K562 (cell line): ENCODE measurements around the gene C16orf92. TPM values are rescaled to one million over a fixed set of nuclear protein-coding genes. Genes with fewer than 3 reads are reported as not detected.

Experiments used
- ARHGAP35 ChIP-seq: fragments of 450-650 bp; IDR thresholded peaks from 2 replicates; pipeline ENCODE4 v1.6.1; 2018; ENCODE audit not compliant: partially characterized antibody
- ELF2 ChIP-seq: fragments of 250-450 bp; sonication (Bioruptor Pico); IDR thresholded peaks from 2 replicates; pipeline ENCODE4 v1.5.0; 2021; ENCODE audit warnings: mild to moderate bottlenecking
- FOXA3 ChIP-seq, 2 experiments: fragments of 450-650 bp in 1 of 2; sonication (generic) in 1 of 2; formaldehyde crosslinking; IDR thresholded peaks in 1 of 2; conservative IDR thresholded peaks in 1 of 2; 2 replicates each; pipeline versions ENCODE4 v1.4.0 to v1.8.0; 2020 to 2022; ENCODE audit warnings: mild to moderate bottlenecking in 2 of 2, missing genetic modification reagents in 1 of 2
- FOXJ2 ChIP-seq: fragments of 200-800 bp; sonication (Bioruptor generic); IDR thresholded peaks from 2 replicates; pipeline ENCODE4 v1.6.1; 2016; ENCODE audit warnings: missing genetic modification characterization, missing compliant biosample characterization
- HDAC3 ChIP-seq: fragments of 450-650 bp; IDR thresholded peaks from 2 replicates; pipeline ENCODE4 v1.6.1; 2018; ENCODE audit warnings: borderline replicate concordance, mild to moderate bottlenecking, moderate library complexity; ENCODE audit not compliant: partially characterized antibody
- HMGN3 ChIP-seq: IDR thresholded peaks from 2 replicates; pipeline ENCODE4 v1.6.1; 2011; ENCODE audit warnings: borderline replicate concordance, low read depth, mild to moderate bottlenecking, mixed read lengths, low read length; ENCODE audit not compliant: insufficient read length; ENCODE audit errors: extremely low read depth
- NBN ChIP-seq: fragments of 450-650 bp; IDR thresholded peaks from 2 replicates; pipeline ENCODE4 v1.6.1; 2016; ENCODE audit warnings: low read depth, mild to moderate bottlenecking
- NEUROD1 ChIP-seq: fragments of 150-350 bp; IDR thresholded peaks from 2 replicates; pipeline ENCODE4 v1.6.1; 2014; ENCODE audit warnings: borderline replicate concordance, low read length, low read depth; ENCODE audit not compliant: partially characterized antibody
- NFYB ChIP-seq: IDR thresholded peaks from 2 replicates; pipeline ENCODE4 v1.6.1; 2011; ENCODE audit warnings: mild to moderate bottlenecking, moderate library complexity; ENCODE audit not compliant: insufficient read length; ENCODE audit errors: extremely low read depth
- NR2C1 ChIP-seq, 2 experiments: fragments of 450-650 bp; IDR thresholded peaks; 2 replicates each; pipeline ENCODE4 v1.6.1; 2017; ENCODE audit warnings: mild to moderate bottlenecking in 2 of 2, antibody characterized with exemption in 1 of 2, inconsistent platforms in 1 of 2, missing compliant biosample characterization in 1 of 2, missing genetic modification characterization in 1 of 2
- NRF1 ChIP-seq, 2 experiments: fragments of 450-650 bp; IDR thresholded peaks in 1 of 2; conservative IDR thresholded peaks in 1 of 2; 2 replicates each; pipeline ENCODE4 v1.6.1; 2014; ENCODE audit warnings: mild to moderate bottlenecking in 2 of 2
- PHF21A ChIP-seq: fragments of 450-650 bp; IDR thresholded peaks from 2 replicates; pipeline ENCODE4 v1.6.1; 2017; ENCODE audit warnings: low read depth, borderline replicate concordance
- POU5F1 ChIP-seq: fragments of 150-350 bp; IDR thresholded peaks from 2 replicates; pipeline ENCODE4 v1.6.1; 2014; ENCODE audit warnings: borderline replicate concordance, low read length, low read depth, mild to moderate bottlenecking; ENCODE audit not compliant: partially characterized antibody
- SAFB ChIP-seq: fragments of 200-400 bp; formaldehyde crosslinking; IDR thresholded peaks from 2 replicates; pipeline ENCODE4 v1.6.1; 2017; ENCODE audit warnings: low read depth, low read length, borderline replicate concordance
- TARDBP ChIP-seq: fragments of 450-650 bp; IDR thresholded peaks from 2 replicates; pipeline ENCODE4 v1.6.1; 2016
- TCF7 ChIP-seq: sonication (generic); IDR thresholded peaks from 2 replicates; pipeline ENCODE4 v1.6.1; 2016; ENCODE audit warnings: antibody characterized with exemption, borderline replicate concordance
- U2AF2 ChIP-seq: fragments of 200-400 bp; formaldehyde crosslinking; optimal IDR thresholded peaks from 2 replicates; pipeline ENCODE3; 2017; ENCODE audit warnings: low read depth, mild to moderate bottlenecking, low read length
- ZNF3 ChIP-seq: fragments of 250-450 bp; sonication (Bioruptor Pico); IDR thresholded peaks from 2 replicates; pipeline ENCODE4 v1.5.0; 2021; ENCODE audit warnings: mild to moderate bottlenecking, moderate library complexity
- ZNF584 ChIP-seq: fragments of 200-800 bp; sonication (Bioruptor generic); IDR thresholded peaks from 2 replicates; pipeline ENCODE4 v1.6.1; 2016; ENCODE audit warnings: low read depth, mild to moderate bottlenecking, missing genetic modification characterization, missing compliant biosample characterization
- ZNF668 ChIP-seq: fragments of 250-450 bp; sonication (Bioruptor Pico); IDR thresholded peaks from 2 replicates; pipeline ENCODE4 v1.8.0; 2022; ENCODE audit warnings: mild to moderate bottlenecking, inconsistent platforms
- polyA plus RNA-seq, 8 experiments: library from polyadenylated mRNA; depleted of rRNA in 4 of 8; stranded (reverse) in 5 of 8; unstranded in 3 of 8; fragments of >200 nt; fragmentation: Nextera tagmentation in 2 of 8; fragmentation: Illumina TruSeq in 1 of 8; extraction: Ambion mirVana in 2 of 8; extraction: Trizol in 1 of 8; gene quantifications; 2 replicates each; pipeline versions ENCODE4 v1.2.1 to v1.2.3, GENCODE V29; 2011 to 2014; ENCODE audit warnings: inconsistent platforms in 1 of 8, missing spikeins in 1 of 8
- total RNA-seq, 7 experiments: library from RNA; depleted of rRNA in 6 of 7; stranded (reverse); fragments of >200 nt in 6 of 7; fragmentation: Illumina TruSeq in 2 of 7; extraction: Trizol in 2 of 7; gene quantifications; 2 replicates each; pipeline versions ENCODE4 v1.2.1 to v1.2.3, GENCODE V29; 2011 to 2021; ENCODE audit warnings: low replicate concordance in 1 of 7
- TF ChIP-seq, protein P1 (sequence below), 2 experiments: IDR thresholded peaks; 2 replicates each; pipeline ENCODE4 v1.6.1; 2011; ENCODE audit warnings: borderline replicate concordance in 1 of 2, control low read depth in 1 of 2, low read depth in 1 of 2, low read length in 1 of 2, mild to moderate bottlenecking in 1 of 2, mixed read lengths in 1 of 2, moderate library complexity in 1 of 2; ENCODE audit not compliant: insufficient read depth in 1 of 2, insufficient read length in 1 of 2, poor library complexity in 1 of 2, severe bottlenecking in 1 of 2; ENCODE audit errors: extremely low read depth in 1 of 2
- TF ChIP-seq, protein P2 (sequence below): sonication (generic); formaldehyde crosslinking; IDR thresholded peaks from 2 replicates; pipeline ENCODE4 v1.9.0; 2022; ENCODE audit warnings: mild to moderate bottlenecking, missing genetic modification reagents
- TF ChIP-seq, protein P3 (sequence below): fragments of 250-450 bp; sonication (Bioruptor Pico); IDR thresholded peaks from 2 replicates; pipeline ENCODE4 v1.8.0; 2021; ENCODE audit warnings: borderline replicate concordance, mild to moderate bottlenecking, moderate library complexity; ENCODE audit not compliant: poor library complexity, severe bottlenecking
- TF ChIP-seq, protein P4 (sequence below): sonication (generic); formaldehyde crosslinking; IDR thresholded peaks from 2 replicates; pipeline ENCODE4 v1.8.0; 2022; ENCODE audit warnings: mild to moderate bottlenecking, missing genetic modification reagents

The C16orf92 gene
- total and polyA plus RNA-seq, 9 of the 15 experiments (the other 6 are each of a cell fraction or from before 2014, with no cell fraction given) = not detected

DNA sequence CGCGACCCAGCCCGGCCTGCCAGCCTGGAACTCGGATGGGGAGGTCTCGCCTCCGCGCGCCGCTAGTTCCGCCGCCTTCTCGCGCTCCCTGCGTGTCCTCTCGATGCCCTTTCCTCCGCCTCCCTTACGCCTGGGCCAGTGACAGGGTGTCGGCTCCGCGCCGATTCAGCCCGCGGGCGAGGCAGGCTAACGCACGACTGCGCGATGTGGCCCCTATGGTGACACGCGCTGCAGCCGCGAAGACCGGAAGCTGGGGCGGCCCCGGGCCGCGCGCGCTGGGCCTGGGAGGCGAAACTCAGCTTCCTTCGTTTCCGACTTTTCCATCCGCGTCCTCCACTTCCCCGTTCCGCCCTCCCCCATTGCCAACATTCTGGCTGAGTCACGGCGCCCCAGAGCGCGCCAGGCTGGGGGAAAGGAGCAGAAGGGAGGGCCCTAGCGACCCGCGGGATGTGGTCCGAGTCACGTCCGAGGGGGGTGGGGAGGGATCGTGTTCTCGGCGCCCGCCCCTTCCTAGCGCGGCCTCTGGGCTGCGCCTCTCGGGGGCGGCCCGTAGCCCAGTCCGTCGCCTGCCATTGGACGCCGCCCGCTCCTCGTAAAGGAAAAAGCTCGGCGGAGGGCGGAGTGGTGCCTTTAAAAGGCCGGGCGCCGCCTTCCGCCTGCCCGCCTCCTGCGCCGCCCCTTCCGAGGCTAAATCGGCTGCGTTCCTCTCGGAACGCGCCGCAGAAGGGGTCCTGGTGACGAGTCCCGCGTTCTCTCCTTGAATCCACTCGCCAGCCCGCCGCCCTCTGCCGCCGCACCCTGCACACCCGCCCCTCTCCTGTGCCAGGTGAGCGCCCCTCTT, 42.3 kb downstream of the C16orf92 start, which contains the start of gene ALDOA (continued):
- TF ChIP-seq U2AF2 (no peak), FOXJ2 (tag) (no peak), SAFB (0 out of 2 replicates have a peak, but pooled peaks have one; percentile 49), NRF1 (conservative IDR thresholded peaks at IDR 0.05 in 1 of 2, IDR thresholded peaks at IDR 0.05 in 1 of 2) (peak; percentile 97 to 98), ZNF584 (CRISPR knock-in tag) (no peak; the same call in 1 of the 2 replicates), FOXA3 (CRISPR knock-in tag; conservative IDR thresholded peaks at IDR 0.05 in 1 of 2, IDR thresholded peaks at IDR 0.05 in 1 of 2) (peak in 1 of 2 experiments; percentile 67; a peak in 1 of 4 replicates), TCF7 (peak; percentile 44; the same call in 1 of the 2 replicates), PHF21A (peak; percentile 9; the same call in 1 of the 2 replicates), ZNF668 (CRISPR knock-in tag) (no peak), ARHGAP35 (no peak), HMGN3 (peak; percentile 75), NR2C1 (IDR thresholded peaks at IDR 0.05) (no peak), NR2C1 (tag; IDR thresholded peaks at IDR 0.05) (no peak), NBN (peak; percentile 75), ELF2 (no peak), NEUROD1 (peak; percentile 81), HDAC3 (no peak), NFYB (peak; percentile 60), POU5F1 (peak; percentile 40), ZNF3 (no peak), TARDBP (peak; percentile 68; the same call in 1 of the 2 replicates)
- TF ChIP-seq, protein P1, sequence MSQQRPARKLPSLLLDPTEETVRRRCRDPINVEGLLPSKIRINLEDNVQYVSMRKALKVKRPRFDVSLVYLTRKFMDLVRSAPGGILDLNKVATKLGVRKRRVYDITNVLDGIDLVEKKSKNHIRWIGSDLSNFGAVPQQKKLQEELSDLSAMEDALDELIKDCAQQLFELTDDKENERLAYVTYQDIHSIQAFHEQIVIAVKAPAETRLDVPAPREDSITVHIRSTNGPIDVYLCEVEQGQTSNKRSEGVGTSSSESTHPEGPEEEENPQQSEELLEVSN (IDR thresholded peaks at IDR 0.05; ENCODE audit: borderline replicate concordance in 1 of 2, extremely low read depth in 1 of 2, insufficient read depth in 1 of 2, insufficient read length in 1 of 2, low read depth in 1 of 2, low read length in 1 of 2, poor library complexity in 1 of 2, severe bottlenecking in 1 of 2) = peak; percentile 86 to 95
- TF ChIP-seq, protein P2, sequence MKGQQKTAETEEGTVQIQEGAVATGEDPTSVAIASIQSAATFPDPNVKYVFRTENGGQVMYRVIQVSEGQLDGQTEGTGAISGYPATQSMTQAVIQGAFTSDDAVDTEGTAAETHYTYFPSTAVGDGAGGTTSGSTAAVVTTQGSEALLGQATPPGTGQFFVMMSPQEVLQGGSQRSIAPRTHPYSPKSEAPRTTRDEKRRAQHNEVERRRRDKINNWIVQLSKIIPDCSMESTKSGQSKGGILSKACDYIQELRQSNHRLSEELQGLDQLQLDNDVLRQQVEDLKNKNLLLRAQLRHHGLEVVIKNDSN = peak; percentile 65
- TF ChIP-seq, protein P3, sequence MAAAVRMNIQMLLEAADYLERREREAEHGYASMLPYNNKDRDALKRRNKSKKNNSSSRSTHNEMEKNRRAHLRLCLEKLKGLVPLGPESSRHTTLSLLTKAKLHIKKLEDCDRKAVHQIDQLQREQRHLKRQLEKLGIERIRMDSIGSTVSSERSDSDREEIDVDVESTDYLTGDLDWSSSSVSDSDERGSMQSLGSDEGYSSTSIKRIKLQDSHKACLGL (CRISPR knock-in tag) = peak; percentile 4
- TF ChIP-seq, protein P4, sequence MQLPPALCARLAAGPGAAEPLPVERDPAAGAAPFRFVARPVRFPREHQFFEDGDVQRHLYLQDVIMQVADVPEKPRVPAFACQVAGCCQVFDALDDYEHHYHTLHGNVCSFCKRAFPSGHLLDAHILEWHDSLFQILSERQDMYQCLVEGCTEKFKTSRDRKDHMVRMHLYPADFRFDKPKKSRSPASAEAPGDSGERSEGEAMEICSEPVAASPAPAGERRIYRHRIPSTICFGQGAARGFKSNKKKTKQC (CRISPR knock-in tag) = no peak; the same call in 1 of the 2 replicates
